Activated CD8-positive, alpha-beta T cell treated with anti-CD3 and anti-CD28 coated beads for 36 hours (primary cell): ENCODE data around the gene ZNF689. TPM values are rescaled to one million over a fixed set of nuclear protein-coding genes. Genes with fewer than 3 reads are reported as not detected.

ENCODE experiments used
- ATAC-seq: fragments of 200-7000 bp; cut with Tn5 transposase; one replicate; pipeline ENCODE4 v1.10.0; 2021; ENCODE audit warnings: mild to moderate bottlenecking, moderate library complexity
- CTCF ChIA-PET: fragments of 350-600 bp; sonication (Branson Sonifier 250); formaldehyde crosslinking; loops from one replicate; lab custom pipeline; 2021; ENCODE audit warnings: antibody characterized with exemption; lab: Charles Lee
- POLR2A ChIA-PET: fragments of 350-600 bp; sonication (Branson Sonifier 250); formaldehyde crosslinking; loops from one replicate; lab custom pipeline; 2021; ENCODE audit warnings: antibody characterized with exemption; lab: Charles Lee
- DNase-seq: peaks from one replicate; pipeline ENCODE4 v3.0.0-alpha.2; 2020
- H3K27ac Mint-ChIP-seq: one replicate; pipeline ENCODE4 v1.8.0; 2021; ENCODE audit warnings: mild to moderate bottlenecking, mixed read lengths
- H3K27me3 Mint-ChIP-seq: one replicate; pipeline ENCODE4 v1.8.0; 2021; ENCODE audit warnings: mixed read lengths
- H3K36me3 Mint-ChIP-seq: one replicate; pipeline ENCODE4 v1.8.0; 2021; ENCODE audit warnings: low read depth, mixed read lengths
- H3K4me1 Mint-ChIP-seq: one replicate; pipeline ENCODE4 v1.8.0; 2021; ENCODE audit warnings: low read depth, mixed read lengths
- H3K4me3 Mint-ChIP-seq: one replicate; pipeline ENCODE4 v1.8.0; 2021; ENCODE audit warnings: mild to moderate bottlenecking, moderate library complexity, mixed read lengths
- H3K9me3 Mint-ChIP-seq: one replicate; pipeline ENCODE4 v1.8.0; 2021; ENCODE audit warnings: mixed read lengths
- CTCF ChIP-seq: fragments of 200-600 bp; IDR thresholded peaks from one replicate; pipeline ENCODE4 v1.8.0; 2022; ENCODE audit warnings: antibody characterized with exemption, mild to moderate bottlenecking
- intact Hi-C: fragments of 100-400 bp; cut with micrococcal nuclease; formaldehyde crosslinking; loops from one replicate; pipeline ENCODE4 v1.10.0; 2022
- total RNA-seq, 2 experiments: library from RNA; stranded (reverse); gene quantifications; one replicate each; pipeline ENCODE4 v1.2.3, GENCODE V29; 2021

The ZNF689 gene
- total RNA-seq, 2 experiments from 2014 or later = 9.8 to 11.3 TPM

- peak overlapping the region; percentile 76 for H3K4me3 Mint-ChIP-seq
- peak overlapping the region; percentile 92 for H3K27ac Mint-ChIP-seq
- CTCF ChIA-PET = interaction anchor here (0.6 to 3.7 kb wide), 4 partner anchors 15 to 479 kb away, joined by 3 to 13 read pairs (median 6); no protein-coding TSS in a partner anchor
- H3K4me1 Mint-ChIP-seq = peaks cover 41% of the 10 kb centered on the region
- no peaks in the 10 kb centered on the region for H3K9me3 Mint-ChIP-seq
- intact Hi-C loops = loop anchor here (10.0 kb wide), 1 partner anchor 238 kb away; the partner anchor contains the start of genes BCL7C and CTF1
- no peak for ATAC-seq
- no peak for TF ChIP-seq CTCF
- peaks cover 54% of the 10 kb centered on the region for H3K36me3 Mint-ChIP-seq
- POLR2A ChIA-PET = interaction anchor here (0.6 to 1.1 kb wide), 4 partner anchors 8 to 122 kb away, joined by 3 to 4 read pairs (median 3); no protein-coding TSS in a partner anchor
- H3K27me3 Mint-ChIP-seq = no peaks in the 10 kb centered on the region
- no peak for DNase-seq
Observed at GRCh38 chr16:30656974-30657865, 47.0 kb upstream of the ZNF689 start.

DNA sequence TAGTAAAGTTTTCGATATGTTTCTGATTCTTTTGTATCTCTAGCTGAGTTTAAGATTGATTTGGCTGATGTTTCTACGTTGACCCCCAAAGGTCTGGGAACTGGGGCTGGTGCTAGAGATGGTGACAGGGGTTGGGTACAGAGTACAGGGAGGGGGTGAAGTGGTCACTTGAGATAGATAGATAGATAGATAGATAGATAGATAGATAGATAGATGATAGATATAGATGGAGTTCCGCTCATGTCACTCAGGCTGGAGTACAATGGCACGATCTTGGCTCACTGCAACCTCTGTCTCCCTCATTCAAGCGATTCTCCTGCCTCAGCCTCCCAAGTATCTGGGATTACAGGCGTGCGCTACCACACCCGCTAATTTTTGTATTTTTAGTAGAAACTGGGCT is 46.2 kb upstream of the ZNF689 start:
- no peak overlapping the region for H3K4me3 Mint-ChIP-seq
- ChIA-PET POLR2A (interaction anchor here (0.6 to 1.2 kb wide), 5 partner anchors 7 to 540 kb away, joined by 3 to 4 read pairs (median 3); partner anchors contain the start of gene ZNF688), CTCF (interaction anchor here (0.8 to 3.7 kb wide), 2 partner anchors 16 to 40 kb away, joined by 3 to 13 read pairs; no protein-coding TSS in a partner anchor)
- H3K4me1 Mint-ChIP-seq = peaks cover 38% of the 10 kb centered on the region
- no peak for TF ChIP-seq CTCF
- H3K27ac Mint-ChIP-seq = peak overlapping the region; percentile 92
- ATAC-seq (no peak), DNase-seq (no peak)
- peaks cover 52% of the 10 kb centered on the region for H3K36me3 Mint-ChIP-seq
- H3K27me3 Mint-ChIP-seq = no peaks in the 10 kb centered on the region
- H3K9me3 Mint-ChIP-seq = no peaks in the 10 kb centered on the region
- intact Hi-C loops = loop anchor here (10.0 kb wide), 1 partner anchor 238 kb away; the partner anchor contains the start of genes BCL7C and CTF1

DNA sequence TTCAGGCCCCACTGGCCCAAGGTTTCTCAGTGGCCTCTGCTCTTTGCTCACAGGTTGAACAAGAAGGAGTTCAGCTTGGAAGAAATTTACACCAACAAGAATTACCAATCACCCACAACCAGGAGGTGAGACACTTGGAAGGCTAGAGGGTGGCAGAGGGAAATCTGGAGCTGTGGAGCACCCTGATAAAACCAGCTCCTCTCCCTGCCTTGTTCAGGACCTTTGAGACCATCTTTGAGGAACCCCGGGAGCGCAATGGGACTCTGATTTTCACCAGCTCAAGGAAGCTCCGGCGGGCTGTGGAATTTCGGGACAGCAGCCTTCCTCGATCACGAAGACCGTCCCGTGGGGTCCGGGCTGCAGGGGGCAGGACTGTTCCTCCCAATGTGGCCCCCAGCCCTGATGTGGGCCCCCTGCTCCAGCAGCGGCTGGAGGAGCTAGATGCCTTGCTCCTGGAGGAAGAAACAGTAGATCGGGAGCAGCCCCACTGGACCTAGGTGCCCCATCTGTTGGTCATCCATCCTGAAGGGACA is 45.7 kb upstream of the ZNF689 start:
- CTCF ChIA-PET = interaction anchor here (0.8 to 3.7 kb wide), 2 partner anchors 17 to 41 kb away, joined by 3 to 13 read pairs; no protein-coding TSS in a partner anchor
- ATAC-seq = no peak
- TF ChIP-seq CTCF = no peak
- intact Hi-C loops = loop anchor here (10.0 kb wide), 1 partner anchor 239 kb away; the partner anchor contains the start of genes BCL7C and CTF1
- DNase-seq = no peak
- H3K4me3 Mint-ChIP-seq = no peak overlapping the region
- POLR2A ChIA-PET = interaction anchor here (0.6 to 1.2 kb wide), 2 partner anchors 84 to 539 kb away, joined by 3 to 4 read pairs; partner anchors contain the start of gene ZNF688
- peaks cover 48% of the 10 kb centered on the region for H3K36me3 Mint-ChIP-seq
- H3K9me3 Mint-ChIP-seq = no peaks in the 10 kb centered on the region
- peaks cover 35% of the 10 kb centered on the region for H3K4me1 Mint-ChIP-seq
- H3K27me3 Mint-ChIP-seq = no peaks in the 10 kb centered on the region
- peak overlapping the region; percentile 92 for H3K27ac Mint-ChIP-seq

GRCh38 chr16:30654856-30655255 is 44.7 kb upstream of the ZNF689 start:
- CTCF ChIA-PET = interaction anchor here (3.7 kb wide), 1 partner anchor 42 kb away, joined by 13 read pairs; no protein-coding TSS in a partner anchor
- no peak for TF ChIP-seq CTCF
- intact Hi-C loops = loop anchor here (10.0 kb wide), 1 partner anchor 240 kb away; the partner anchor contains the start of genes BCL7C and CTF1
- H3K27ac Mint-ChIP-seq = peak overlapping the region; percentile 22
- H3K36me3 Mint-ChIP-seq = peaks cover 42% of the 10 kb centered on the region
- DNase-seq = no peak
- no peak overlapping the region for H3K4me3 Mint-ChIP-seq
- no peak for ATAC-seq
- POLR2A ChIA-PET = interaction anchor here (0.8 kb wide), 1 partner anchor 23 kb away, joined by 3 read pairs; no protein-coding TSS in a partner anchor
- peaks cover 38% of the 10 kb centered on the region for H3K4me1 Mint-ChIP-seq
- no peaks in the 10 kb centered on the region for H3K27me3 Mint-ChIP-seq
- no peaks in the 10 kb centered on the region for H3K9me3 Mint-ChIP-seq
